Putamen (tissue), 1 donor: ENCODE results near the gene MRPS34.
A peak's percentile ranks its signal among the peaks of the same experiment; 100 is the strongest.

Experiments
- DNase-seq: peaks from one replicate; pipeline ENCODE4 v3.0.0-alpha.2; 2016; ENCODE audit warnings: low spot score

The MRPS34 gene

DNA sequence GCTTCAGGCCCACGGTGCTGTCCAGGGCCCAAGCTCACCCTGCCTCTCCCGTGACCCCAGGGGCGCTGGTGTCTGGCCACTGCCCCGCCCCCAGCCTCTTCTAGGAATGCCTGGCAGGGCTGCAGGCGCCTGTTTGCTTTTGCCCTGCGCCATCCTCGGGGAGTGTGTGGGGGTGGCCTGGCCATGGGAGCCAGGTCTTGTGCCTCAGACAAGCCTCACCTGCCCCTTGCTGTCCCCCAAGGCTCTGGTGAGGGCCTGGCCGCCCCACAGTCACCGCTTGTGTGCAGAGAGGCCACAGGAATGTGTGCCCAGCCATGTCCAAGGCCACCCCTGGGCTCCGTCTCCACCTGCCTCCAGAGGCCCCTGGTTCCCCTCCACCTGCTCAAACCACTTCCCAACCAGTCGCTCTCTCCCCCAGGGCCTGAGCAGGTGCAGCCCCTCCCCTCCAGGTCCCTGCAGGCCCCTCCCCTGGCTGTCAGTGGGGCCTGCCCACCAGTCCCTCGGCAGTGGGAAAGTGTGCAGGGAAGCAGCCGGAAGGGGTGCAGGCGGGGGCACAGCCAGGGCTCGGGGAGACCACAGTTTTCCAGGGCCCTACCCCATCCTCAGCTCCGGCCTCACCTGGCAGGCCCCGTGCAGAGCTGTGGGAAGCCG, 21.4 kb upstream of the MRPS34 start:
- no peak for DNase-seq

DNA sequence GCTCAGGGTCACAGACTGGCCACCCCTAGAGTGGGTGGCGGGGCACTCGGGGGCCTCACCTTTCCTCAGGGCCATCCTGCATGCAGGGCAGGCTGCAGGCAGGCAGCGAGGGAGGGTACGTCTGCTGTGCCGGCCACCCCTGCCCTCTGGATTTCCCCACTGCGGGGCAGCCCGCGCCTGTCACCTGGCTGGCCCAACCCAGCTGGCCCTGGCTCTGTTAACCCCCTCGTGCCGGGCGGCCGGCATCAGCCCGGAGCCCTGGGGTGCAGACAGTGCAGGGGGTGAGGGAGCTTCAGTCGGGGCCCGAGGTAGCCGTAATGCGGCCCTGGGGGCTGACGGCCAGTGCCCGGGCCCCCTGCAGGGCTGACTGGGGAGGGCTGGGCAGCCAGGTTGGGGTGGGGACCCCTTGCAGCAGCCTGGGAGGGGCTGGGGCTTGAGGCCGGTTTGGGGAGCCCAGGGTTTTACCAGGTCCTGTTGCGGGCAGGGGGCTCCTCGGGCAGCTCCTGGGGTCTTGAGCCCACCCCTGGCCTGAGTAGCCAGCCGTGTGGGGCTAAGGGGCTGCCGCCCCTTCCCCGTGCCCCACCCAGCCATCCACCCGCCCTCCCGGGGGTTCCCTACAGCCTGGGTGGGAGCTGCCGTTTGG, 20.8 kb upstream of the MRPS34 start, which contains the start of gene IGFALS:
IGFALS (minus strand) TSS at position 128 of the 643 bp plus-strand sequence; CDS start at position 75, 53 bp downstream.
- no peak for DNase-seq

DNA sequence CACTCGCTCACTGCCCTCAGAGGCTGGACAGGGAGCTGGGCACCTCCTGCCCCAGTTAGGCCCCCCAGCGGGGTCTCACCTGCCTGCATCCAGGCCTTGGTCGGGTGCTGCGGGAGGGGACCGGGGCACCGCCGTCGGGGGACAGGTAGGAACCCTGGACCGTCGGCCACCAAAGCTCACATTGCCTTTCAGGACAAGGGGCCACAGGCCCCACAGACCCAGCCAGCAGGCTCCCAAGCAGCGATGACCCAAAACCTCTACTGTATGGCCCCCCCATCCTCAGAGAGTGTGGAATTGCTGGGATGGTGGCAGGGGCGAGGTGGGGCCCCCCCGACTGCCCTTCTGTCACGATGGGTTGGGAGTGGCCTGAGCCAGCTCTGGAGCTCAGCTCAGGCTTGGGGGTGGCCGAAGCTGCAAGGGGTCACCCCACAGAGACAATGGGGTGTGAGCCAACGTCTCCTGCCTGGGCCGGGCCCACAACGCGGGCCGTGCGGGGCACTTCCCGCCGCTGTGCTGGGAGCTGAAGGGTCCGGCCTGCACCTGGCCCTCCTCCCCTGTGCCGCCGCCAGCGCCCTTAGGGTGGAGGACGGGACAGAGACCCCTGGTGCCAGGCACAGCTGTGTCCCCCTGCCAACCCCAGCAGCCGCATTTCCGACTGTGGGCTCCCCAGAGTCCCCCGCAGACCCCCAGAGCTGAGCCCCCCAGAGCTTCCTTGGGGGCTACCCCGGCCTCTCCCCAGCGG, 20.1 kb upstream of the MRPS34 start:
- no peak for DNase-seq

DNA sequence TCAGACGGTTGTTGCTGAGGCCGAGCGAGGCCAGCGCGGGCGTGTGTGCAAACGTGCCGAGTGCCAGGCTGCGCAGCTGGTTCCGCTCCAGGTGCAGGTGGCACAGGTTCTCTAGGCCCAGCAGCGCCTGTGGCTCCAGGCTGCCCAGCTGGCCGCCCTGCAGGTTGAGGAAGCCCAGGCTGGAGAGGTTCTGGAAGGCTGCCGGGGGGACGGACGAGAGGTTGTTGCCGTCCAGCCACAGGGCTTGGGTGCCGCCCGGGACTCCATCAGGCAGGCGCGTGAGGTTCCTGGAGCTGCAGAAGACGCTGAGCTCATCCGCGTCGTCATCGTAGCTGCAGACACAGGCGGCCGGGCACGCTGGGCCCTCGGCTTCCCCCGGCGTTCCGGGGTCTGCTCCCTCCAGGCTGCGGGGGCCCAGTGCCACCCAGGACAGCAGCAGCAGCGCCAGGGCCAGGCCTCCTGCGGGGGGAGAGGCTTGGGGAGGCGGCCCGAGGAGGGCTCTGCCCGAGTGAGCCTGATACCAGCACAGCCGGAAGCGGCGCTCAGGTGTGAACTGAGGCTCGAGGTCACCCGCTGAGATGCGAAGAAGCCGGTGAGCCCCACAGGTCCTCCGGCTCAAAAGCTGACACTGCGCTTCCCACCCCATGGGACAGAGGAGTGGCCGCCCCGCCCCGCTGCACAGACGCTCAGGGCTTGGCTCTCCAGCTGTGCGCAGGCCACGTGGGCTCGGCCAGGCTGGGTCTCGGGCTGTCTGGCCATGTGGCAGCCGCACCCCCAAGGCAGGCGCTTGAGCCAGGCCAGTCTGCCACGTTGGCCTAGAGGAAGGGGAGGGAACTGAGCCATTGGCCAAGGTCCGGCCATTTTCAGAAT, 19.2 kb upstream of the MRPS34 start:
- DNase-seq, result no peak

DNA sequence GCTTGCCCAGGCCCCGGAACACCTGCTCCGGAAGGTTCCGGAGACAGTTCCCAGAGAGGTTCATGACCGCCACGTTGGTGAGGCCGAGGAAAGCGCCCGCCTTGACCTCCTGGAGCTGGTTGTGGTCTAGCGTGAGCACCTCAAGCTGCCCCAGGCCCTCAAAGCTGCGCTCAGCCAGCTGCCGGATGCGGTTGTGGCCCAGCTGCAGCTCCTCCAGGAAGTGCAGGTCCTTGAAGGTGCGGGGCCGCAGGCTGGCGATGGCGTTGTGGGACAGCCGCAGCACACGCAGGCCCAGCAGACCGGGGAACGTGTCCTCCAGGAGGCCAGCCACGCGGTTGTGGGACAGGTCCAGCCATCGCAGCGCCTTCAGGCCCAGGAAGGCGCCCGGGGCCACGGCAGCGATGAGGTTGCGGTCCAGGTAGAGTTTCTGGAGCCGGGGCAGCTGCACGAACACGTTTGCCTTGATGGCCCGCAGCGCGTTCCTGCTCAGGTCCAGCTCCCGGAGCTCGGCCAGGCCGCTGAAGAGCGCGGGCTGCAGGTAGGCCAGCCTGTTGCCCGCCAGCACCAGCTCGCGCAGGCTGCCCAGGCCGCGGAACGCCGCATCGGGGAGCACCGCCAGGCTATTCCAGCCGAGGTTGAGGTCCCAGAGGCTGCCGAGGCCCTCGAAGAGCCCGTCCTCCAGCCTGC, 18.5 kb upstream of the MRPS34 start:
- DNase-seq, result no peak

DNA sequence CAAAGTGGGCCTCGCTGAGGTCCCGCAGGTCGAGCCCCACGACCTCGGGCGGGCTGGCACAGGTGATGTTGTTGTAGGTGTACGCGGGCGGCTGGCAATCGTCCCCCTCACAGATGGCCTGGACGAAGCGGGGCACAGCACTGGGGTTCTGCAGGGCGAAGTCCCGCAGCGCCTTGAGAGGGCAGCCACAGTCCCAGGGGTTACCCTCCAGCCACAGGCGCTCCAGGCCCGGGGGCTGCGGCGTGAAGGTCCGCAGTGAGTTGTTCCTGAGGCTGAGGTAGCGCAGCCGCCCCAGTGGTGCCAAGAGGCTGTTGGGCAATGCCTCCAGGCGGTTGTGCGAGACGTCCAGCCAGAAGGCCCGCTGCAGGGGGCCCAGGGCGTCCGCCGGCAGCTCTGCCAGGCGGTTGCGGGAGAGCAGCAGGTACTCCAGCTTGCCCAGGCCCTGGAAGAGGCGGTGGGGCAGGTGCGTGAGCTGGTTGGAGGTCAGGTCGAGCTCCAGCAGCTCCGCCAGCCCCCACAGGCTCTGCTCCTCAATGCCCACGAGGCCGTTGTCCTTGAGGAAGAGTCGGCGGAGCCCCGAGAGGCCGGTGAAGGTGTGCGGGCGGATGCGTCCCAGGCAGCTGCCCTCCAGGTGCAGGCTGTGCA, 17.8 kb upstream of the MRPS34 start:
- DNase-seq, result no peak

DNA sequence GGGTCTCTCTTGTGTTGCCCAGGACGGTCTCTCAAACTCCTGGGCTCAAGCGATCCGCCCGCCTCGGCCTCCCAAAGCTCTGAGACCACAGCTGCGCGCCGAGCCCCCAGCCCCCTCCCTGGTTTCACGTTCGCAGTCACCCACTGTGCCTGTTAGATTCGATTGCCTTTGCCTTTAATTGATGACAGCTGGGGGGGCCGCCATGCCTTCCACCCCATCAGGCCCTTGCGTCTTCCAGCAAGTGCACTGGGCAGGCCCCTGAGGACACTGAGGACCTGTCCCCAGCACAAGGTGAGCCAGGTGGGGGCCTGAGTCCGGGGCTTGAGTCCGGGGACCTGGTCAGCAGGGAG, 17.3 kb upstream of the MRPS34 start:
- no peak for DNase-seq

DNA sequence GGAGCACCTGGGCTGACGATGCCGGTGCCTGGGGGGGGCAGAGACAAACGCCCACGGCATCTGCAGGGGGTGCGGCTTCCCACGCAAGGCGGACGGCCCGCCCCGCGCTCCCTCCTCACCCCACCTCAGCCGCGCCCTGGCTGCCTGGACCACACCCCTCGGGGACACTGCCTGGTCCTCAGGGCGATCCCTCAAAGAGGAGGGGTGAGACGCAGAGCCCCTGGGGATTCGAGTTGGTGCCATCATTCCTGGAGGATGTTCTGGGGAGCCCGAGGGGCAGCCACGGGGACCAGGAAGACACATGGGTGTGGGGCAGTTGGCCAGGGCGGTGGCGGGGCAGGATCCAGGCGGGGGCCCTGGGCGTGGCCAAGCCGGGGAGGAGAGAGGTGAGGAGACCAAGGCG, 16.7 kb upstream of the MRPS34 start:
- DNase-seq, result no peak

DNA sequence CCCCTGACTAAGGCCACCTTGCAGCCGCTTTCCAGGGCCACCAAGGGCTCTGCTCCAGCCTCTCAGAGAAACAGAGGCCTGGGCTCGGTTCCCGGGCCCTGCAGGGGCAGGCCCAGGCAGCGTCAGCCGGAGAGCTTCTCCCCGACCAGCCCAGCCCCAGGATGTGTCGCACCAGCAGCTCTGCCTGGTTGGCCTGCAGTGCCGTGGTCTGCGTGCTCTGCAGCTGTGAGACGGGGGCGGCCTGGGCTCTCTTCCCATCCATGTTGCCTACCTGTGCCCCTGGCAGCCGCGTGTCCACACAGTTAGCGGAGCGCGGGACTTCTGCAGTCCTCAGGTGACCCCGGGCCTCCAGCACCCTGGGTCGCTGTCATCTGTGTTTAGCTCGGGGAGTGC, 15.8 kb upstream of the MRPS34 start:
- no peak for DNase-seq

DNA sequence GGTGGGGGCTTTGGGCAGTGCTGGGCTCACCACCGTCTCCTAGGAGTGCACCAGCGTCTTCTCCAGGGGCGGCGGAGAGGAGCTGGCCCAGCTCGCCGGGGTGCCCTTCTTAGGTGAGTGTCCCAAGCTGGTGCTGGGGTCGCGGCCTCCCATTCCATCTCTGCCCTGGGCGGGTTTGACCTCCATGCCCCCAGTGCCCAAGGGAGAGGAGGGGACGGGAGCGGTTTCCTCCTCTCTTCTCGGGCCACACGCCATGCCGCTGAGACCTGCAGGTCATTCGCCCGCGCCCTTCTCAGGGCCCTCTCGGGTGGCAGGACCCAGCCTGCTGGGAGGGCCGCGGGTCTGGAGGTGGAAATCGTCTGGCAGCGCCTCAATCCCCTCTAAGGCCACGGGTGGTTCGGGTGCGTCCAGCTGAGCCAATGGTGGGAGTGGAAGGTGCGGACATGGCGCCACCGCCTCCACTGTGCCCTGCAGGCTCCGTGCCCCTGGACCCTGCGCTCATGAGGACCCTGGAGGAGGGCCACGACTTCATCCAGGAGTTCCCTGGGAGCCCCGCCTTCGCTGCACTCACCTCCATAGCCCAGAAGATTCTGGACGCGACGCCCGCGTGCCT, 15.3 kb upstream of the MRPS34 start:
- DNase-seq, result no peak

DNA sequence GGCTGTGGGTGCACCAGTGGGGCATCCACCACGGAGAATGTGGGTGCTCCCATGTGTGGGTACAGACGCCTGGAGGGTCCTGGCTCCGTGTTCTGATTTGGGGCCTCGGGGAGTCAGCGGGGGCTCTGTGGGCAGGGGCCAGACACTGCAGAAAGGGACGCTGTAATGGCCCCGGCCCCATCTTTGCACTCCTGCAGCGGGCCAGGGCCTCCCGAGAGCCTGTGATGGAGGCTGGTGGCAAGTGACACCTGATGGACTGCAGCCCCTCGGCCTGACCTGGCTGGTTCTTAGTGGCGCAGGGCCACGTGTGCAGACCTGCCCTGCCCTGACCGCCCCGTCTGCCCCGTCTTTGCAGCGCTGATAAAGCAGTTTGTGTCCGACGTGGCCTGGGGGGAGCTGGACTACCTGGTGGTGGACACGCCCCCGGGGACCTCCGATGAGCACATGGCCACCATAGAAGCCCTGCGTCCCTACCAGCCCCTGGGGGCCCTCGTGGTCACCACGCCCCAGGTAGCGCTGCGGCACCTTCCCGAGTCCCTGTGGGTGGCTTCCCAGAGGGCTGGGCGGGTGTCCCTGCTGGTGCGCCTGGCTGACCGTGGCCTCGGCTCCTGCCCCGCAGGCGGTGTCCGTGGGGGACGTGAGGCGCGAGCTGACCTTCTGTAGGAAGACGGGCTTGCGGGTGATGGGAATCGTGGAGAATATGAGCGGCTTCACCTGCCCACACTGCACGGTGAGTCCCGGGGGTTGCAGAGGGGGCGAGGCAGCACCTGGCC, 14.6 kb upstream of the MRPS34 start:
- no peak for DNase-seq

DNA sequence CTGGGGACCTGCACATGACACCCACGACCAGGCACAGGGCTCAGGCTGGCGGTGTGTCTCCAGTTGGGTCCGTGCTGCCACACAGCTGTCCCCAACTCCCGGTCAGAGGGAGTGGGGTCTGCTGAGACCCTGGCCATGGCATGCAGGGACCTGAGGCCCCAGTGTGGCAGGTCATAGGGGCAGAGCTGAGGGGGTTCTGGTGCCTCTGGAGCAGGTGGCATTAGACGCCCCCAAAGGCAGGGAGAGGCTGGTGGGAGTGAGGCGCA, 14.1 kb upstream of the MRPS34 start:
- DNase-seq, result no peak

DNA sequence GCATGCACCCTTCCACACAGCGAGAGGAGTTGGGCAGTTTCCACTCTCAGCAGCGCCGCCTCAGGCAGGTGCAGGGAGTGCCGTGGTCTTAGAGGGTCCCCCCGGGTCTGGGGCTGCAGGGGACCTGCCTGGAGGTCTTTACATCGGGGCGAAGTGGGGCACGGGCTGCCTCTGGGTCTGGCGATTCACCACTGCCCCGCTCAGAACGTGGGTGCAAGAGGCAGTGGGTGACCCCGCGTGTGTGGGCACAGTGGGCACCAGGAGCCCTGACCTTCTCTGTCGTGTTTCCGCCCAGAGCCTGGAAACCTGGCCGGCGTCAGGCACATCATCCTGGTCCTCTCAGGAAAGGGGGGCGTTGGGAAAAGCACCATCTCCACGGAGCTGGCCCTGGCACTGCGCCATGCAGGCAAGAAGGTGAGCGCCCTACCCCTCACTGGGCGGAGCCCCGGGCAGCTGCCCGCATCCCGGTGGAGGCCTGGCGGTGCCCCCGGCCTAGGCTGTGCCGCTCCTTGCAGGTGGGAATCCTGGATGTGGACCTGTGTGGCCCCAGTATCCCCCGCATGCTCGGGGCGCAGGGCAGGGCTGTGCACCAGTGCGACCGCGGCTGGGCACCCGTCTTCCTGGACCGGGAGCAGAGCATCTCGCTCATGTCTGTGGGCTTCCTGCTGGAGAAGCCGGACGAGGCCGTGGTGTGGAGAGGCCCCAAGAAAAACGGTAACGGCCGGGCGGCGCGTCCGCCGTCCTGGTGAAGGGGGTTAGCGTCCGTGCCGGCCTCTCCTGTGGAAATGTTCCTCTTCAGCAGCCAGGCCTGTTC, 13.5 kb upstream of the MRPS34 start:
- no peak for DNase-seq

DNA sequence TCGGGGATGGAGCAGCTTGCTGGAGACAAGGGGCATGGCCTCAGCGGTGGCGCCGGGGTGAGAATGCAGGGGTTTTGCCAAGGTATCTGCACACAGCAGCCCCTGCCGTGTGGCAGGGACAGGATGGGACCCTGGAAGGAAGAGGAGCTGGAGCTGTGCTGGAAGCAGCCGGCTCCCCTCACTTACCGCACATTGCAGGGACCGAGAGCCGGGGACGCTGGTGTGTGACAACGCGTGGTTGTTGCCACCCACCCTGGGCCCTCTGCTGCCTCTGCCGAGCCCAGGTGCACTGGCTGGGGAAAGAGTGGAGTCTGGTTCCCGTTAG, 12.9 kb upstream of the MRPS34 start:
- DNase-seq, result no peak

DNA sequence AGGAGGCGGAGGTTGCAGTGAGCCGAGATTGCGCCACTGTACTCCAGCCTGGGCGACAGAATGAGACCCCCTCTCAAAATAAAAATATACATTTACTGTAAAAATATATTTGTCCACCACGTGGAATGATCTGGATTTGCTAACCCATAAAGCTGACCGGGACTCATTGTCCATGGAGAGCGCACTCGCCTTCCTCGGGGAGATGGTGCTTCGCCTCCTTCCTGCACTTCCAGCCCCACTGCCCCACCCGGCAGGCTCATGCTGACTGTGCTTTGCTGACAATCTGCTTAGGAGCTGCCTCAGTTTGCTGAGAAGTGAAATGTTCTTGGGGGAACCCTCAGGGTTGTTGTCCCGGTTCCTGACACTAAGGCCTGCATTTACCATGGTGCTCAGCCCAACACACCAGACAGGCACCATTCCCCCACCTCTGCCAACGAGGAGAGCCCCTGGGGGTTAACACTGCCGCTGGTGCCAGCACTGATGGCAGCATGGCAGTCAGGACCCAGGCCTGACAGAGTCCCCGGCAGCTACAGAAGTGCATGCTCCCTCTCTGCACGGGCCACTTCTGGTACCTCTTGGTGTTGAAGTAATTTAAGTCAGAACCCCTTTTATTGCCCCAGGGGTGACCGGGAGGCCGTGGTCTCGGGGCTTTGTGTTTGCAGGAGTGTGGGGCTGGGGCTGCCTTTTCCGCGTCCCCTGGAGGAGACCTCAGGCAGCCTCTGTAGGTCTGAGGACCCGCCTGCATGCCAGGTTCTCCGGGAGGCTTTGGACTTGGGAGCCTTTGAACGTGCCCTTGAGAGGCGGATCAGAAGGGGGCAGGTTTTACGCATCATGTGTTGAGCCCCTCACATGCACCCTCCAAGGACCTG, 12.3 kb upstream of the MRPS34 start:
- no peak for DNase-seq

DNA sequence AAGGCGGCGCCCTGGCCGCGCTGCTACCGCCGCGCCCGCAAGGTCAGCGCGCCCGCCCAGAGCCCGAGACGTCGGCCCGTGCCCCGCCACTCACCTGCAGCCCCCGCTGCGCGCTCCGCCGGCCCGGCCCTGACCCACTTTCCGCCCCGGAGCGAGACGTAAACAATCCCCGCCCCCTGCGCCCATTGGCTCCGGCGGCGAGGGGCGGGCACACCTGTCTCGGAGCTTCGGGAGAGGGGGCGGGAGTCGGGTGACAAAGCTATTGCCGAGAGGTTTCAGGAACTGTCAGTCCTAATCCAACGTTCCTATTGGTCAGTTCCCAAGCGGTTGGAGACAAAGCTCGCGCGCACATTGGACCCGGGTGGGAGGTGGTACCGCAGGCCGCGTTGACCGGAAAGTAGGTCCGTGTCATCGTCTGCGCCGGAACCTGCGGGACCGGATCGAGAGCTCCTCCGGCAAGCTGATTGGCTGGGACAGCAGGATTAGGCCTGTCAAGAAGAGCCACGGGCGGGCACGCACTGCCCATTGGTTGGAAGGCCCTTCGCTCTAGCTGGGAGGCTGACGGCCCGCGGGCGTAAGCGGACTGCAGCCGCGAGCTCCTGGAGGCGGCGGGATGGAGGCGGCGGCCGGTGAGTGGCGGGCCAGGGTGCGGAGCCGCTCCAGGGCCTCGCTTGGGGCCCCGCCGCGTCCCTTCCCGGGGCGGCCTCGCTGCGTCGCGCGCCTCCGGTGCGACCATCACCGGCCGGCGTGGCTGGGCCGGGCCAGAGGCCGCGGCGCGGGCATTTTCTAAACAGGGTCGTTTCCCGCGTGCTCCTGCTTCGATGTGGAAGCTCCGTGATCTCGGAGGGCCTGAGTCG, 9.7 kb upstream of the MRPS34 start, which contains the start of the genes NUBP2 and SPSB3:
NUBP2 (plus strand) TSS at position 553 of the 857 bp plus-strand sequence; CDS start at position 614, 61 bp downstream.
SPSB3 (minus strand) TSS at position 164 of the 857 bp plus-strand sequence. CDS start 1,088 bp downstream, outside the sequence.
- DNase-seq, result peak; percentile 100

DNA sequence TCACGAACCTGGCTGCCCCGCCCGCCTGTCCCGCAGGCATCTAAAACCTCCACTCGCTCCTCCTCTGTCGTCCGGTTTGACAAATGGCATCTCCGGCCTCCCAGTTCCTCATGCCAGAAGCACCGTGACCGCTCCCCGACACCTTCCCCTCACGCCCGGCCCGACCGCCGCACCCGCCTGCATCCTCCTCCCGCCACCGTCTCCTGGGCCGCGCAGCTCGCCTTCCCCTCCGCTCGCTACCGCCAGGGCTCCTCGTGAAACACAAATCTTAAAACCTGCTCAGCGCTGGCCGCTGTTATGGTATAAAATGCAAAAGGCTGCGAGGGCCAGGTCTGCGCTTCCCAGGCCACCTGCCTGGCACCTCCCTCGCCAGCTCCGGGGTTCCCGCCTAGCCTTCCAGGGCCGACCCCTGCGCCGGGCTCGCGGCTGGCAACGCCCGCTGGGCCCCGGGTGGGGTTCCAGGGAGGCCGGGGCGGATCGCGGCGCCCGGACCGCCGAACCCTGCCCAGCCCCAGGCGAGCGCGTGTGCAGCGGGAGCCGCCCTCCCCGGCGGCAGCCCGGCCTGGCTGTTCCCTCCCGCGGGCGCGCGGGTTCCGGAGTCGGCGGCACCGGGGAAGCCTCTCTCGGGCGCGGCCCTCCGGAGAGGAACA, 8.9 kb upstream of the MRPS34 start:
- no peak for DNase-seq
